HCT116 (cell line): Measurements from ENCODE around the gene SLC12A3.

Experiments
- CBX3 ChIP-seq: IDR thresholded peaks from 2 replicates; pipeline ENCODE4 v1.6.1; 2012; ENCODE audit warnings: low read depth
- EGR1 ChIP-seq: IDR thresholded peaks from 2 replicates; pipeline ENCODE4 v1.6.1; 2012; ENCODE audit warnings: low read depth
- EZH2phosphoT487 ChIP-seq: fragments of 200-600 bp; IDR thresholded peaks from 2 replicates; pipeline ENCODE4 v1.6.1; 2018; ENCODE audit warnings: antibody characterized with exemption, borderline replicate concordance
- JUND ChIP-seq: IDR thresholded peaks from 2 replicates; pipeline ENCODE4 v1.6.1; 2012
- MAX ChIP-seq: IDR thresholded peaks from 2 replicates; pipeline ENCODE4 v1.6.1; 2012
- POLR2AphosphoS5 ChIP-seq: IDR thresholded peaks from 2 replicates; pipeline ENCODE4 v1.6.1; 2011; ENCODE audit warnings: mild to moderate bottlenecking, low read depth, low read length, moderate library complexity
- REST ChIP-seq: IDR thresholded peaks from 2 replicates; pipeline ENCODE4 v1.6.1; 2012; ENCODE audit warnings: low read depth
- SRF ChIP-seq: IDR thresholded peaks from 2 replicates; pipeline ENCODE4 v1.6.1; 2012; ENCODE audit warnings: low read depth
- YY1 ChIP-seq: IDR thresholded peaks from 2 replicates; pipeline ENCODE4 v1.6.1; 2011; ENCODE audit warnings: low read length, low read depth, moderate library complexity, mild to moderate bottlenecking; ENCODE audit not compliant: insufficient replicate concordance; ENCODE audit errors: extremely low read depth
- TF ChIP-seq, protein P1 (sequence below), 3 experiments: fragments of 200-600 bp in 1 of 3; sonication (generic) in 1 of 3; IDR thresholded peaks in 2 of 3; conservative IDR thresholded peaks in 1 of 3; 2 replicates each; pipeline ENCODE4 v1.5.1; 2012 to 2017; ENCODE audit warnings: low read depth in 2 of 3, low read length in 2 of 3, antibody characterized with exemption in 1 of 3, borderline replicate concordance in 1 of 3, control low read depth in 1 of 3, mild to moderate bottlenecking in 1 of 3, mixed read lengths in 1 of 3, mixed run types in 1 of 3, moderate library complexity in 1 of 3; ENCODE audit not compliant: insufficient read depth in 1 of 3

DNA sequence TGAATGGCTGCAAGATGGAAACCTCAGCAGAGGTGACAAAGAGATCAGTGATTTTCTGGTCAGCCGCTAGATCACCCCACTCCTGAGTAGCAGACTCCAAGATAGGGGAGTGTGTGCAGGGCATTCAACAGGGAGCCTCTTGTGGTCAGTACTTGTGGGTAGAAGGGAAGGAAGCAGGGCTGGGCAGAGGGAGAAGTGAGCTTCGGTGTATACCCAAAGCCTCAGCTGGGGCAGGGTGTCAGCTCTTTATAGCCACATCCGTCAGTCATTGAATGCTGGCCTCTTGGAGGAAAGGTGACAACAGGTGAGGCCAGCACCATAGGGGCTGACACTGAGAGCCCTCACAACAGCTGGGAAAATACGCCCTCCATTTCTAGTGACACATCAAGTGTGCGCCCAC is 2.2 kb upstream of the SLC12A3 start:
- no peak for TF ChIP-seq REST
- no peak for TF ChIP-seq EZH2phosphoT487
- no peak for TF ChIP-seq YY1
- no peak for TF ChIP-seq SRF
- TF ChIP-seq, protein P1, sequence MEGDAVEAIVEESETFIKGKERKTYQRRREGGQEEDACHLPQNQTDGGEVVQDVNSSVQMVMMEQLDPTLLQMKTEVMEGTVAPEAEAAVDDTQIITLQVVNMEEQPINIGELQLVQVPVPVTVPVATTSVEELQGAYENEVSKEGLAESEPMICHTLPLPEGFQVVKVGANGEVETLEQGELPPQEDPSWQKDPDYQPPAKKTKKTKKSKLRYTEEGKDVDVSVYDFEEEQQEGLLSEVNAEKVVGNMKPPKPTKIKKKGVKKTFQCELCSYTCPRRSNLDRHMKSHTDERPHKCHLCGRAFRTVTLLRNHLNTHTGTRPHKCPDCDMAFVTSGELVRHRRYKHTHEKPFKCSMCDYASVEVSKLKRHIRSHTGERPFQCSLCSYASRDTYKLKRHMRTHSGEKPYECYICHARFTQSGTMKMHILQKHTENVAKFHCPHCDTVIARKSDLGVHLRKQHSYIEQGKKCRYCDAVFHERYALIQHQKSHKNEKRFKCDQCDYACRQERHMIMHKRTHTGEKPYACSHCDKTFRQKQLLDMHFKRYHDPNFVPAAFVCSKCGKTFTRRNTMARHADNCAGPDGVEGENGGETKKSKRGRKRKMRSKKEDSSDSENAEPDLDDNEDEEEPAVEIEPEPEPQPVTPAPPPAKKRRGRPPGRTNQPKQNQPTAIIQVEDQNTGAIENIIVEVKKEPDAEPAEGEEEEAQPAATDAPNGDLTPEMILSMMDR (IDR thresholded peaks at IDR 0.05 in 2 of 3, conservative IDR thresholded peaks at IDR 0.05 in 1 of 3; ENCODE audit: borderline replicate concordance in 1 of 3, insufficient read depth in 1 of 3, low read depth in 2 of 3, low read length in 2 of 3): no peak
- TF ChIP-seq JUND: no peak
- TF ChIP-seq EGR1: no peak
- TF ChIP-seq POLR2AphosphoS5: no peak
- no peak for TF ChIP-seq MAX
- no peak for TF ChIP-seq CBX3
